Fibroblast of skin of abdomen (primary cell): Measurements from ENCODE around the gene EML6. TPM values are rescaled to one million over a fixed set of nuclear protein-coding genes. Genes with fewer than 3 reads are reported as not detected.
"Not testable (repeated sequence)": the region's sequence is repeated elsewhere in the genome, so short reads cannot be mapped to it uniquely, and the experiment has no call there.

Experiments
- DNase-seq: peaks from one replicate; pipeline ENCODE4 v3.0.0-alpha.2; 2013
- polyA plus RNA-seq, 2 experiments: library from polyadenylated mRNA; unstranded; fragments of 120-200 nt; gene quantifications; one replicate each; pipeline ENCODE4 v1.2.1, GENCODE V29; 2013; ENCODE audit not compliant: insufficient read length in 2 of 2

EML6 gene
- polyA plus RNA-seq (2013, experiment 1 of 2; ENCODE audit: insufficient read length) = 0.31 TPM
- polyA plus RNA-seq (2013, experiment 2 of 2; ENCODE audit: insufficient read length) = 0.46 TPM

DNA sequence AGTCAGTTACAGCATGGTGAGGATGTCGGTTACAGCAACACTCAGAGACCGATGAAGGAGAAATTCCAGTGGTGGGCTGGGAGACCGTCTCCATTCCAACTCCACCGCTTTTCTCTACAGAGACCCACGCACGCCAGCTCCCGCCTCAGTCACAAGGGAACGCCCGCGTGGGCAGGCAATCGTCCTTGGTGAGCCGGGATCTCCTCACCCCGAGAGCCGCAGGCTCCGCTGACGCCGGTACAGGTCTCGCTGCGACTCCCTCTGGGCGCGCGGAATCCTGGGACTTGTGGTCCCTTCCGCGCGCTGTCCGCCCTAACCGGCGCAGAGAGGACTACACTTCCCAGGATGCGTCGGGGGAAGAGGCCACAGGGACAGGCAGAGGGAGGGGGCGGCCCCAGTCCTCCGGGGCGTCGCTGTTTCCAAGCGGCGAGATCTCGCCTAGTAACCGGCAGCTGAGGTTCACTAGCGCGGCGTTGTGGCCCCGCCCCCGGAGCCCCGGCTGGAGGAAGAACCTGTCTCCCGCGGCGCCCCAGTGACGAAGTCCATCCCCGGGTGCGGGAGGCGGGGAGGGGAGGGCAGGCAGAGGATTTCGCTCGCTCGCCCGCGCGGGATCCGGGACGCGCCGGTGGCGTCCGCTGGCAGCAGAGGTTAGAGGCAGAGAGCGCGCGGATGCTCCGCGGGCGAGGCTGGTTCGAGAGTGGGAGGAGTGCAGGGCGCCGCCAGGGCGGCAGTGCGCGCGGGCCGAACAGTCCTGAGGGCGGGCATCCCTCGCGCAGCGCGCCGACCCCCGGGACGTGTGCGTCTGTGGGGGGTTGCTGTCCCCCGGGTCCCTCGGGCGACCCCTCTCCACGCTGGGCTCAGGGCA lies at the start of gene EML6:
Gene EML6, plus strand, starts transcription at position 532 of the 865 bp plus-strand sequence. CDS start 1,400 bp downstream, outside the sequence.
- peak; percentile 98 for DNase-seq

DNA sequence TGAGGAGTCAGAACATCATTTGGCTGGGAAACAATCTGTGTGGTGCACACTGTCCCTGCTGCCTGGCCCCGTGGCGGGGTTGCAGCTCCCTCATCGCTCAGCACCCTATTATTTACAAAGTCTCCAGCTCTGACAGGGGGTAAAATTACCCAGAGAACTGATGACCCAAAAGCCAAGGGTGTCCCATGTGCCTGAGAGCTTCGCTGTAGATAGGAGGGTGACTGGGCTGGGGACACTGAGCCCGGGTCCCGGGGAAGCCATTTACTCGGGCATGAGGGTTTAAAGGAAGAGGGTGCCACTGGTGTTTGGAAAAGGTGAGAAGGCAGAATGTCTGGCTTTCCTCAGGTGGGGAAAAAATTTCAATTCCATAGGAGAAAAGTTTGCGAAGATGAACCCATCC lies 48.2 kb upstream of the EML6 start:
- no peak for DNase-seq

DNA sequence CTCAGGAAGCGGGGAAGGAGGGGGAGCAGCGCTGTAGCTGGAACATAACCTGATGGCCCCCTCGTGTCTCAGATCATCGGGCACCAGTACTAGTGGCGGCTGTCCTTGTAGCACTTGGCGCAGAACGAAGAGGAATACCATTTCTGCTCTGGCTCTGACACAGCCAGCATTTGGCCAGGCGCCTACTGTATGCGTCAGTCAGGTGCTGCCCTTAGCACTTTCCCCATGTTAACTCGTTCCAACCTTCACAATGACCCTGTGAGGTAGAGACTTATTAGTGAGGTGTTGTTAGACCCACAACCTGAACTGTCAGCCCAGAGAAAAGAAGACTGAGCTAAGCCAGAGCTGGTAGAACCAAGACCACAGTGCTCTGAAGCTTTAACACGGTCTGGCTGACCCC lies 47.7 kb upstream of the EML6 start:
- DNase-seq = no peak

- DNase-seq = peak; percentile 69
These were observed 46.8 kb upstream of the EML6 start for GRCh38 chr2:54676656-54677055.

- no peak for DNase-seq
These were observed 45.8 kb upstream of the EML6 start for GRCh38 chr2:54677476-54678265.

- no peak for DNase-seq
These were observed 44.7 kb upstream of the EML6 start for GRCh38 chr2:54678719-54679118.

- DNase-seq = peak; percentile 52
These were observed 42.9 kb upstream of the EML6 start for GRCh38 chr2:54680397-54681041.

DNA sequence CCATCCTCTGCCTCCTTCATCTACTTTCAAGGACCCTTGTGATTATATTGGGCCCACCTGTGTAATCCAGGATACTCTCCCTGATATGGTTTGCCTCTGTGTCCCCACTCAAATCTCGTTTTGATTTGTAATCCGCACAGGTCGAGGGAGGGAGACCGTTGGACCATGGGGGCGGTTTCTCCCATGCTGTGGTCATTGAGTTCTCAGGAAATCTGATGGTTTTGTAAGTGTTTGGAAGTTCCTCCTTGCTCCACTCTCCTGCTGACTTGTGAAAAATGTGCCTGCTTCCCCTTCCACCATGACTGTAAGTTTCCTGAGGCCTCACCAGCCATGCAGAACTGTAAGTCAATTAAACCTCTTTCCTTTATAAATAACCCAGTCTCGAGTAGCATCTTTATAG lies 42.0 kb upstream of the EML6 start:
- DNase-seq = no peak

GRCh38 chr2:54683596-54683995 lies 39.9 kb upstream of the EML6 start:
- no peak for DNase-seq

DNA sequence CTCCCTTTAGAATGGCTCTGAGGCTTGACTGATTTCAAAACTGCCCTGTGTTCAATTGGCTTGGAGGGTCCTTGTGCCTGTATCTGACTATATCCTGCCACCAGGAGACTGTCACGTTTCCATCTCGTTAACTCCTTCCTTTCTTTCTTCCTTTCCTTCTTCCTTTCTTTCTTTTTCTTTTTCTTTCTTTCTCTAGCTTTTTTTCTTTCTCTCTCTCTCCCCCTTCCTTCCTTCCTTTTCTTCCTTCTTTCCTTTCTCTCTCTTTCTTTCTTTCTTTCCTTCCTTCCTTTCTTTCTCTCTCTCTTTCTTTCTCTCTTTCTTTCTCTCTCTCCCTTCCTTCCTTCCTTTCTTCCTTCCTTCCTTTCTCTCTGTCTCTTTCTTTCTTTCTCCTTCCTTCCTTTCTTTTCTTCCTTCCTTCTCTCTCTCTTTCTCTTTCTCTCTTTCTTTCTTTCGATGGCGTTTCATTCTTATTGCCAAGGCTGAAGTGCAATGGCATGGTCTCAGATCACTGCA lies 38.1 kb upstream of the EML6 start:
- DNase-seq = no peak

DNA sequence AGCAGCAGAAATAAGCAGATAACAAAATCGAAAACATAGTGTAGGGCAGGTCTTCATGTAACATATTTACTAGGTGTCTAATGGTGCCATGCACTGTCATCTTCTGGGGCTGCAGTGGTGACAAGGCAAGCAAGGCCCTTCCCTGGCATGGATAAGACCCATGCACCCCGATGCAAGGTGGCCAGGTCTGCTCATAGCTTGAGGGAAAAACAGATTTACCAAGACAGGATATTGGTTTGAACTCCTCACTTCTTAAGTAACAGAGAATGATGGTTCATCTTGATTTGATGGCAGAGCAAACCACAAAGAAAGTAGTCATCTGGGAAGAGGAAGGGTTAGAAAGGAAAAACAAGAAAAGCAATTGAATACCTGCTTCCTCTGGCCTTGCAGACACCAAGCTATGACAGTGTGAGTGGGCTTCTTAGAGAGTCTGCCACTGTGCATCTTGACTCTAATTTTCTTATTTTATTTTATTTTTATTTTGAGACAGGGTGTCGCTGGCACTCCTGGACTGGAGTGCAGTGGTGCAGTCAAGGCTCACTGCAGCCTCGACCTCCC lies 35.8 kb upstream of the EML6 start:
- no peak for DNase-seq

GRCh38 chr2:54691445-54692135 lies 31.9 kb upstream of the EML6 start:
- DNase-seq = no peak

GRCh38 chr2:54692556-54692955 lies 30.9 kb upstream of the EML6 start:
- DNase-seq = no peak

DNA sequence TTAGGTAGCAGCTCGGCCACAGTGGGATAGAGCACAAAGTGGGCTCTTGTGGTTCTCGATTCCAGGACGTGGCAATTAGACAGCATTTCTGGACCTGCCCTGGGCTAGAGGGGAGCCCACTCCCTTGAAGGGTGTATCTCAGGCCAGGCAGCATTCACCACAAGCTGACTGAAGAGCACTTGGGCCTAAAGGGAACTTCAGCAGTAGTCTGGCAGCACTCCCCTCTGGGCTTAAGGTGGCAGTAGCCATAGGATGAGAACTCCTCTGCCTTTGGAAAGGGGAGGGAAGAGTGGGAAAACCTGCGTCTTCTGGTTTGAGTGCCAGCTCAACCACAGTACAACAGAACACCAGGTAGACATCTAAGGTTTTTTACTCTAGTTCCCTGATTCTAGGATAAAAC lies 28.1 kb upstream of the EML6 start:
- DNase-seq = no peak

DNA sequence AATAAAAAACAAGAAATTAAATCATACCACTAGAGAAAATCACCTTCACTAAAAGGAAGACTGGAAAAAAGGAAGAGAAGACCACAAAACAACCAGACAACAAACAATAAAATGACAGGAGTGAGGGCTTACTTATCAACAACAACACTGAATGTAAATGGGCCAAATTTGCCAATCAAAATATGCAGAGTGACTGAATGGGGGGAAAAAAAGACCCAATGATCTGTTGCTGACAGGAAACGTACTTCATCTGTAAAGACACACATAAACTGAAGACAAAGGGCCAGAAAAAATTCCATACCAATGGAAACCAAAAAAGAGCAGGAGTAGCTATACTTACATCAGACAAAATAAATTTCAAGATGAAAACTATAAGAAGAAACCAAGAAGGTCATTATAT lies 25.5 kb upstream of the EML6 start:
- no peak for DNase-seq

- not testable (repeated sequence) for DNase-seq
These were observed 24.5 kb upstream of the EML6 start for GRCh38 chr2:54698926-54699325.

- no peak for DNase-seq
These were observed 23.8 kb upstream of the EML6 start for GRCh38 chr2:54699665-54700064.

DNA sequence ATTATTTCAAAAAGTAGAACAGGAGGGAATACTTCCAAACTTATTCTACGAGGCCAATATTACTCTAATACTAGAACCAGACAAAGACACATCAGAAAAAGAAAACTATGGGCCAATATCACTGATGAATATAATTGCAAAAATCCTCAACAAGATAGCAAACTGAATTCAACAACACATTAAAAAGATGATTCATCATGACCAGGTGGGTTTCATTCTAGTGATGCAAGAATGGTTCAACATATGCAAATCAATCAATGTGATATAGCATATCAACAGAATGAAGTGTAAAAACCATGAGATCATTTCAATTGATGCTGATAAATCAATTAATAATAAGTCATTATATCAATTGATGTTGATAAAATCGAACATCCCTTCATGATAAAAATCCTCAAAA lies 22.4 kb upstream of the EML6 start:
- no peak for DNase-seq

DNA sequence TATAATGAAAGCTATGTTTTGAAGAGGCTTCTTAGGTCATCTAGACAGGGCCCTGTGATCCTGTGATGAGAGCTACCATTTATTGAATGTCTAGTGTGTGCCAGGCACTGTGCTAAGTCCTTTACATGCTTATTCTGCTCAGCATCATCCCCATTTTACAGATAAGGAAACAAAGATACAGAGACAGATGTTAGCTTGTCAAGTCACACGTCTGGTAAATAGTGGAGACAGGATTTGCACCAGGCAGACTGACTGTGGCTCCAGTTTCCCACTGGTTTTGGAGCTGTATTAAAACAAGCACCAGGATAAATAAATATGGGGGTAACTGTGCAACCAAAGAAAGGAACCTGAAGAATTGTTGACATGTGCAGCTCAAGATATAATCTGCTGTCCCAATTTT lies 19.2 kb upstream of the EML6 start:
- DNase-seq = no peak

DNA sequence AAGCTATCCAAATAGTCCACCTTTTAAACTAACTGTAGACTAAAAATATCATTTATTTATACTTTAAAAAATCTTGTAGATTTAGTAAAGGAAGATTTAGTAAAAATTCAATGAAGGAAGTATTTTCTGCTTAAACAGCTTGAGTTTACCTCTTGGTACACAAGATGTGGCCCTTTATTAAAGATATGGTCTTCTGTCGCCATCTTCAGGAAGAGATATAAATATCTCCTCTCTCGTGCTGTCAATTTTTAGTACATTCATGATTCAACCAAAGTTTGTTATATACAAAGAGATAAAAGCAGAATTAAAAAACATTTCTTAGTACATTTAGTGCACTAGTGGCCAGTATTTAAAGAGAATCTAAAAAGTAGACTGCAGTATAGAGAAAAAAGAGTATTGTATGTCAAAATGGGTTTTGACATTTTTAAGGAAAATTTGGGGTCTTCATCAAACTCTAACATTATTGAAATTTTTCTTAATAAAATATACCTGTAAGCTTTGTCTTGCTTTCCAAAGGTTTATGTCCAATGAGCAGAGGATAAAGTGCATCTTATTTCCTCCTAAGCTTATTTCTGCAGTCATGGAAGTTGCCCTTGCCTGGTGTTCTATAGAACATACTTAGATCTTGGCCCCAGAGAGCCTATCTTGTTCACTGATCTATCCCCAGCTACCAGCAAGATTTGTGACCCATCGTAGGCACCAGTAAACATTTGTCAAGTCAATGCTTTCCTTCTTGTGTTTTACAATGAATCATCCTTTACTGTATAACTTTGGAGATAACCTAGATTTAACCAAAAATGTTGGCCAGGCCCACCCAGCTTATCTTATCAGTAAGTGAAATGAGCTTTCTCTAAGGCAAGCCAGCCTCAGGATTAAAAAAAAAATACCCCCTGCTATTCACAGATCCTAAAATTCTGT lies 18.5 kb upstream of the EML6 start:
- DNase-seq = peak; percentile 71

DNA sequence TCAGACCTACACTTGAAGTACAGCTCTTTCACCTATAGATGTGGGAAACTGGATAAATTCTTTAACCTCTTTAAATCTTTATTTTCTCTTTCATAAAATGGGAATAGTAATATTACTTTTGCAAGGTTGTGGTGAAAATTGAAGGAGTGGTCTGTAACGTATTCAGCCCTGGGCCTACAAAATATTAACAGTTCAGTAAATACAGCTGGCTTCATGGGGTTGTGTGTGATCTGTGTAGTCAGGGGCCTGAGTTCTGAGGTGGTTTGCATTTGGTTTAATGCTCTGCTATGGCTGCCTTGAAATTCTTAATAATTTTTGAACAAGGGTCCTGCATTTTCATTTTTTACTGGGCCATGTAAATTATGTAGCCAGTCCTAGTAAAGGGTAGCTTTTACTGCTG lies 16.8 kb upstream of the EML6 start:
- DNase-seq = no peak
